GM18508 (cell line): Measurements from ENCODE around the gene HMCN1.

ENCODE experiments used
- ATAC-seq: cut with Tn5 transposase; IDR thresholded peaks from one replicate; pipeline ENCODE4 v1.9.1; 2021; ENCODE audit warnings: moderate number of reproducible peaks; ENCODE audit not compliant: insufficient read depth, unreplicated experiment

Gene HMCN1

DNA sequence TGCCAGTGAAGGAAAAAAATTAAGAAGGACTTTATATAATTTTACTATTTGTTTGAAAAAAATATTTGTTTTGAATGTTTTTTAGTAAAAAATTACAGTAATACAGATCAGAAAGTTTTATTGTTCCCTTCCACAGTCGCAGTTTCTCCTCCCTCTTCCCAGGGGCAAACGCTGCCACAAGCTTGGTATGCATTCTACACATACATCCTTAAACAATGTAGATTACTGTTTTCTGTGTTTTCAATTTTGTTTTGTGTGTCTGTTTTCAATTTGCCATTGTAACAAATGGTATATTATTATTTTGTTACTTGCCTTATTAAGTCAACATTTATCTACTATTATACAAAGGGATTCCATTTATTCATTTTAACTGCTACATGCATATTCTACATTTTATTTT lies 257.1 kb downstream of the HMCN1 start:
- ATAC-seq: no peak

DNA sequence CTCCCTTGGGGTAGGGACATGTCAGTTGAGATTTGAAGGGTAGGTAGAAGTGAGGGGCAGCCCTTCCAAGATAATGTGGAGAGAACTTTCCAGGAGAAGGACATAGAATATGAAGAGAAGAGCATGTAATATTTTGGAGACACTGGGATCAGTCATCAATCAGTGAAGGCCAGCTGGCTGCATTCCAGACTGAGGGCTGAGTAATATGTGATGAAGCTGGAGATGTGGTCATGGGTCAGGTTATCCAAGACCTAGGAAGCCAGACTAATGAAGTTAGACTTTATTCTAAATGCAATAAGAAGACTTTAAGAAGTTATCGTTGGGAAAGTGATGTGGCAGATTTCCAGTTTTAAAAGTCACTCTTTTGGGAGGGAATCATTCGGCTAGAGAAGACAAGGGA lies 262.0 kb downstream of the HMCN1 start:
- ATAC-seq: no peak

DNA sequence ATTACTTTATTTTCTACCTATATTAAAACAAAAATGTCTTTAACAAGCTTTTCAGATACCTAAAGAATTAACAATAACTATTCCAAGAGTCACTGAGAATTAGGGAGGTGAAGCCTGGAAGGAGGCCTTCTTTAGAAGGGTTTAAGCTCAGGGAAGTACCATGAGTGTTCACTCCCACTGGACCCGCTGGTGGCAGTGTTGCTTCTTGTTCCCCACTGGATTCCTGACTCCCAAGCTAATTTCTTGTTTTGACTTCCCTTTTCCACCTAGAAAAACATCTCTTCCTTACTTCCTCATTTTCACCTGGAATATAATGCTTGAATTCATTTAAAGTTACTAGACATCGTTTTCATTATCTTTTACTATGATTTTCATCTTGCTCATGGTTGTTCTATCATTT lies 264.2 kb downstream of the HMCN1 start:
- ATAC-seq: no peak

DNA sequence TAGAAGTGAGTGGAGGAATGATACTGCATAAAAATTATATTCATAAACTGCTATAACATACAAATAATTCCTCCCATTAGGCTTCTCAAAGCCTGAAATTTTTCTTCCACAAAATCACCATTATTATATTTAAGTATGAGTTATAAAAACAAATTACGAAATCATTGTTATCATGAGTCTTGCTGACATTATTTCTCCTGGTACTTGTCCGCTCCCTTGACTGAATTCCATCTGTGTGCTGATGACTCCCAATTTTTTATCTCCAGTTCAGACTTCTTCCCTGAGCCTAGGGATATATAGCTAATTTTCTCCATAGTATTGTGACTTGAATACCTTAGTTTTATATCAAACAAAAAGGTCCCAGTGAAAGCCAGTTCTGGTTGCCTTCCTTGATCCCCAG lies 268.2 kb downstream of the HMCN1 start:
- ATAC-seq: no peak

DNA sequence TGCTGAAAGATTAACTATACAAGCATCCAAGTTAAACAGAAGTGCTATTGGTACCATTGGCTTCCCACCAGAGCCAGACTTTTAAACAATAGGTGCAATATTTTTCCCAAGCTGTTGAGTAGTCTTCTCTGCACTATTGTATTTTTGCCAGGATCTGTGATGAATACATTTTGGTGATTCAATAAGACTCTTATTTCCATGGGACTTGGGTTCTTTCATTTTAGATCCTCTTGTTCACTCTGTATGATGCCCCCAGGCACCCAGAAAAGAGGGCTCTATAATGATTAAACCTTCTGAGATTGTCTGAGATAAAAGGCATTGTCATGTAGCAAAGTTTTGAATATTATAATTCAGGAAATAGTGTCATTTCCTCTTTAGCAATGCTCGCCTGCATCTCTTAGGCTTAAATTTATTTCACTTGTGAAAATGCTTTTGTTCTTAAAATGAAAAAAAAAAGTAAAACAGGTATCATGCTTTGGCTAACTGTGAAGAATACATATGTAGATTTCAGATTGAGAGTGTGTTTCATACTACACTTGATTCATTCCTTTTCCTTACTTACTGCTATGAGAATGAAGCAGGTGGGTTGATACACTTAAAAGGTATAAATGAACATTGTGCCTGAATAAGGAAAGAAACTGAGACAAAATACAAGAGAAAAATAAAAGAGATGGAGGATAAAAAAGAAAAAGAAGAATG lies 275.0 kb downstream of the HMCN1 start:
- ATAC-seq: no peak

DNA sequence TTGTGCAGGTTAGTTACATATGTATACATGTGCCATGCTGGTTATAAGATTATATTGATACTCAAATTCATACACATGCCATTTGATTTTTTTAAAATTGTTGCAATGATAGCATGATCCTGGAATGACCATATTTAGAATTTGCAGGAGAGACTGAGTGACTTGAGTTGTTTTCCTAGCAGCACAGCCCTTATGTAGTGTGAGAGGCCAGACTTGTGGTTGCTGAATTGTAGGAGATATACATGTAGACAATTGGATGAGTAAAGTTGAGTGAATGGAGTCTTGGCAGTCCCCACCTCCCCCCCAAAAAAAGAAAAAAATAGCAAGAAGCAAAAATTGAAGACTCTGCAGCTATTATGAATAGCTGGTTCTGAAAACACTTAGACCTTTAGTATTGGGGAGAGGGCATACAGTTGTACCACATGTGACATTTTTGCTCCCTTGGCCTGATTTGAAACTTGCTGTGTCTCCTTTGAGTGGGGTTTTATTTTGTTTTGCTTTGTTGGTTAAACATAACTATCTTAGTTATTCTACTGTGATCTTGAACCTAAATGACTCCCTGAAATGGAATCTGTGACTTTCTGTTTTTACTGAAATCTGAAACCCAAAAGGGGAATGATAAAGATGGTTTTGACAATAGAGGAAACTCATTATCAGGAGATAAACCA lies 280.3 kb downstream of the HMCN1 start:
- no peak for ATAC-seq

DNA sequence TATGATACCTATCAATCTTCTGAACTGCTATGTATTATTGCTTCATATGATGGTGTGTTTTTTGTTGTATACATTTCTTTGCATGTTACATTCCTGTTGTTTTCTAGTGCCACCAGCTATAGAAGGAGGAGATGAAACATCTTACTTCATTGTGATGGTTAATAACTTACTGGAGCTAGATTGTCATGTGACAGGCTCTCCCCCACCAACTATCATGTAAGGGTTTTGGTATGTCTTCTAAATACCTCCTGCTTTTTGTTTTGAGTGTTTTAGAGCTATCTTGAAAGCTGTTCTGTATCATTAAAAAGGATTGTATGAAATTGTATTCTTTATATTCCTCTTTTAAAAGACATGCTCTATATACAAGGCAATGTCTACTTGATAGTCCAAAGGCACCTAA lies 282.7 kb downstream of the HMCN1 start:
- no peak for ATAC-seq

DNA sequence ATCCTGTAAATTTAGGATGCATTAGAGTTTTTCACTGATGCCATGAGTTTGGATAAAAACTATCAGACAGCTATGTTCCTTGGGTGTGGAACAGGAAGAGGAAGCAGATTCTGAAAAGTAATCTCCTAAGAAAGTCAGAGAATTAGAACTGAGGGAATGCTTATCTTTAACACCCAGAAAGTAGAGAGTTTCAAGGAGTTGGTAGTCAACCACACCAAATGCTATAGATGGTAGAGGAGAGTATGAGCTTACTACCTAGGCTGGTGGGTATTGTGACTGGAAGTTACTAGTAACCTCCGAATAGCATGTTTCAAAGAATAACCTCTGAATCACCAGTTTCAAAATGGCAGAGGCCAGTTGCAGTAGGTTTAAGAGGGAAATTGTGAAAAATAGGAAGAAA lies 288.0 kb downstream of the HMCN1 start:
- ATAC-seq: no peak

DNA sequence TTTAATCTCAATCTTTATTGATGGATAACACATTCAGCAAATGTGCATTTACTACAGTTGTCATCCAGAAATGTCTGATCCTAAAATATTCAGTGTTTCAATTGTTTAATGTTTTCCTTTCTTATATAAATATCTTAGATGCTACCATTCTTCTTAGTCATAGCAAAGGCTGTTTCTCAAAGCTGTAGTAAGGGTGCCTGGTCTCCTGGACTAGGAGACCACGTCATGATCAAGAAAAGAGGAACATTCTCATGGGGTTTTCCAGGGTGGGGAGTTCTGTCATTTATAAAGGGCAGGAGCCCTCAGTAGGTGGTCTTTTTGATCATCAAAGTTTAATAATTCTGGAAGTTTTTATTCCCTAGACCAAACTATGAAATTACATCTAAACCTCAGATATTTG lies 292.8 kb downstream of the HMCN1 start:
- ATAC-seq: no peak

DNA sequence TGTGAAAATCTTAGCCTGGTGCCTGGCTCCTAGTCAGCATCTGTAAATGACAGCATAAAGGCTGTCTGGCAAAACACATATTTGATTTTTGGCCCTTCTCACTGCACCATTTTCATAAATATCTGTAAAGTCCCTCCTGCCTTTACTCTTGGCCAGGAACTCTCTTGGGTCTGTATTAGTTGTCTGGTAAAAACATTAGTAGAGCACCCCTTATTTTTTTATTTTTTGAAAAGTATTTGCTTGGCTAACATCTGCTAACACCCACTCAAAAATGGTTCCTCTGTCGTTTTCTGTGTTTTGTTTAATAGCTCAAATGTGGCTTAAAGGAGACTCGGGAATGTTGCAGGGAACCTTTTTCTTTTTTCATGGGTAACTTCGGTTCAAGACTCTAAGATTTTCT lies 293.4 kb downstream of the HMCN1 start:
- no peak for ATAC-seq

DNA sequence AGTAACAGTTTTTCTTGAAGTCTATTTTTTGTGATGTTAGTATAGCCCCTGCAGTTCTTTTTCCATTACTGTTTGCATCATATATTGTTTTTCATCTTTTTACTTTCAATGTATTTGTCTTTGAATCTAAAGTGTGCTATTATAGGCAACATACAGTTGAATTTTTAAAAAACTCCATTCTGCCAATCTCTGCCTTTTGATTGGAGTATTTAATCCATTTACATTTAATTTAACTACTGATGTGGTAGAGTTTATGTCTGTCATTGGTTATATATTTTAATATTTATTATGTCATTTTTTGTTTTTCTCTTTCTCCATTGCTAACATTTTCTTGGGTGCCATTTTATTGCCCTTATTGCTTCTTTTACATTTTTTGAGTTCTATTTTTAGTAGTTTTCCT lies 296.3 kb downstream of the HMCN1 start:
- ATAC-seq: no peak

DNA sequence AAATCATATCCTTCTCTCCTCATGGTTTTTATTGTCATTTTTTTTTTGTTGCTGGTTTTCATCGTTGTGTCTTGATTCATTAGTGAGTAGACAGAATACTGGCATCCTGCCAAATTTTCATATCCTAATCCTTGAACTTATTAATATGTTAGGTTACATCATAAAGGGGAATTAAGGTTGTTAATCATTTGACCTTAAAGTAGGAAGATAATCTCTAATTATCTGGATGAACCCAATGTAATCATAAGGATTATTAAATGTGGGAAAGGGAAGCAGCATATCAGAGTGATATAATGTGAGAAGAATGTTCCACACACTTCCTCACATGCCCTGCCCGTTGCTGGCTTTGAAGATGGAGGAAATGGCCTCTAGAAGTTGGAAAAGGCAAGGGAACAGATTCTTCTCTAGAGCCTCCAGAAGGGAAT lies 299.7 kb downstream of the HMCN1 start:
- no peak for ATAC-seq

DNA sequence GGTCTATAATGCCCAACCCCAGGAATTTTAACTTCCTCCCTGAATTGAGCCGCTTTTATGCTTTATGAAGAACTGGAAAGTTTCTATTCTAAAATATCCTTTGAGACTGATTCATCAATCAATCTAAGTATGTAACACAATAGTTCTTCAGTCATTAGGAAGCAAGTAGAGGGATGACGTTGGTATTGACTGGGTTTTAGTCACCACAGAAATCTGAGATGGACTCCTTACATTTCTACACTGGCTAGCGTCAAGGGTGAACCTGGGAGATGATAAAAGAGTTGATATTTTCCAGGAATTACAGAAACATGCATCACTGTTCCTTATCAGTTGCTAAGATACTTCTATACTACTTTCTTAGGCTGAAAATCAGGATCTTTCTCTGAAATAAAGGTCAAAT lies 308.0 kb downstream of the HMCN1 start:
- ATAC-seq: no peak

DNA sequence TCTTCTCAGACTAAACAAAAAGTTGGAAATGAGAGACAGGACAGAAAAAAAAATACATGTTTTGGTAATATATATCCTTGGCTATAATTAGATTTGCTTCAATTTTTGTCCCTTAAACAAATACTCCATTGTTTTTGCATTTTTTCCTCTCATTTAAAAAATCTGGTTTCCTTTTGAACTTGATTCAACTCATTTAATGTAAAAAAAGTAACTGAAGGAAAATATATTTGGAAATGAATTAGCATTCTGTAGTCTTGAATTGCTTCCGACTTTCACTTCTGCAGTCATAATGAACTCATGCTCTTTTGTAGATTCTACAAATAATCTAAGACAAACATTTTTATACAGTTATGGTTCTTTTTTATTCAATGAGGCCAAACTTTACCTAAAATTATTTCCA lies 309.1 kb downstream of the HMCN1 start:
- ATAC-seq: no peak

DNA sequence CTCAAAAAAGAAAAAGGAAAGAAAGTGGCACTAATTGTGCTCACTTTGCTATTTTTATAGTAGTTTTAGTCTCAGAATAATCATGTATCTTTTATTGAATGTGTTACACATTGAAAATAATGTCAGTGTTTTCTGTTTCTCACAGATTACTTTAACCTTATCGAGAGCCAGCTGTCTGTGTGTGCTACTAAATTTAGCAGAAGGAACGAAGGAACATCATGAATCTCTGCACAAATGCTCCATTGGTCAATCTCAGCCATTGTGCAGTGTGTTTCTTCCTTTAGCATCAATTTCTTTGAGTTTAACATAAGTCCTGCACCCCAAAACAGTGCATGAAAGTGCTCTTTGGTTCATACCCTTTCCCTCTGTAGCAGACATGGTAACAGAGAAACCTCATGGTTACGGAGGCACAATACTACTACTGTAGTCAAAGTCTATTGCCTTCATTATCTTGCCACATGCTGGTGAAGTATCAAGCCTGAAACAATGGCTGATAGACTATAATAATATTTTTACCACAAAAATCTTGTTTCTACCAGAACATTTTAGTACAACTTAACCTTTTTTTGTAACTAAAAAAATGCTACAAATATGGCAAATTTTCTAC lies 310.0 kb downstream of the HMCN1 start:
- no peak for ATAC-seq

DNA sequence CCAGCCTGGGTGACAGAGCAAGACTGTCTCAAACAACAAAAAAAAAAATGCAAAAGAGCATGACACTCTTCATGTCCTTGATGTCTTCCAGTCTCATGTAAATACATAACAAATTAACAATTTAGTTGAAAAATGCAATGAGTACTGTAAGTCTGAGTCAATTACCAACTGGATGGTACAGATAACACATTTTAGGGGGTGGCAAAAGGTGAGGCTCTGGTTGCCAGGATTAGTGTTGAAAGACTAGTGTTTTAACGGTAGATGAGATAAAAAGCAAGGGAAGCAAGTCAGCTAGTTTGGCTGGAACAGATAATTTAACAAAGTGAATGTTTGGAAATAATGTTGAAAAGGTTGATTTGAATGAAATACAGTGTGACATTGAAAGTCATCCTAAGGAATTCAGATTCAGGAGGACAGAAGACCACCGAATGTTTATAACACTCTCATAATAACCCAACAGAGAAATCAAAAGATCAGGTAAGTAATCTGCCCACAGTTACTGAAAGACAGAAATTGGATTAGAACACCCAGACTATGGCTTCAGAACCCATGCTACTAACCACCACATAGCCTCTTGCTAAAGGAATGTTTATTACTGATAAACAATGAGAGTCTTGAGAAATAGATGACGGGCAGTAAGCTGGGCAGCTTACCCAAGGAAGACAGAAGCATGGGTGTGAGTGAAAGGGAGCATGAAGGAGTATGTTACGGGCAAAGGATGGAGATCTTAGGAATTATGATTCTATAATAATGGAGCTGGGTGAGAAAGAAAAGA lies 312.4 kb downstream of the HMCN1 start:
- ATAC-seq: no peak

DNA sequence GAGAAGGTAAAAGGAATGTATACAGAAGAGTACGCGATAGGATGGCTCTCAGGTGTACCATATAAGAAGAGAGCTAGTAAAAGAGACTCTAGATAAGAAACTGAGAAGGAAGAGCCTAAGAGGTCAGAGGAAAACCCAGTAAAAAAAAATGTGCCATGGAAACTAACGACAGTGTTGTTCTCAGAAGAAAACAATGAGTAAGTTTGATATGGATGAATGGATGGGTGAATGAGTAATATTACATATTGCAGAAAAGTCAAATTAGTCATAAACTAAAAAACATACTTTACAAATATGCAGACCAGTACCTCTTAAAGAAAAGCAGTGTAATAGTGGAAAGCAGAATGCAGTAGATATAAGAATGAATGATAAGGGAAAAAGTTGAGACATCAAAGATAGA lies 316.2 kb downstream of the HMCN1 start:
- no peak for ATAC-seq

DNA sequence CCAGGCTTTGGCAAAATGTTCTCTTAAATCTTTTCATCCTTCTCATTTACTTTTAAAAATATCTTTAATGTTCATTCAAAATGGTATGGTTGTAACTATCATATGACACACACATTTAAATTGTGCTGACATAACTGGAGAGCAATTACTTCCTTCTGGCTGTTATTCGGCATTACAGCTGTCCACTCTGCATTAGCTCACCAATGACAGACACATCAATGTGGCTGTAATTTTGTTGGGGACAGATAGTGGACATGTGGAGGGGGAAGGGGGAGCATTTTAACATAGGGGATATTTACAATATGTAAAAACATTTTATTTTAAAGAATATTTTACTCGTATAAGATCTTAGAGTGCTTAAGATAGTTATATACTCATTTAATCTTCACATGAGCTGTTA lies 319.8 kb downstream of the HMCN1 start:
- no peak for ATAC-seq

DNA sequence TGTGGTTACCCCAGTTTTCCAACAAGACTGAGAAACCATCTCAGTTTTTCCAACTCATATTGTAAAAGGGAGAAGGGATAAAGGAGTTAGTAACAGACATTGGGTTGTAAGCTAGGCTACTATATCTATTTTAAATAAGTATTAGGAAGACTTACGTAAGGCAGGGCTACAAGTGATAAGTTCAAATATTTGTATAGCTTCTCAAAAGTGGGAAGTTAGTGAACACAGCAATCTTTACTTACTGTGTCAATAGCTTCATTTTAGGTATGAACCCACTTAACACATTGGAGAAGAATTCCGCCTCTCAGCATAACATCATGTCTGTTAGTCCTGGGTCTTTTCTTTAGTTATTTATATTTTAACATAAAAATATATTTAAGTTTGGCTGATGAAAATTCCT lies 320.7 kb downstream of the HMCN1 start:
- no peak for ATAC-seq

DNA sequence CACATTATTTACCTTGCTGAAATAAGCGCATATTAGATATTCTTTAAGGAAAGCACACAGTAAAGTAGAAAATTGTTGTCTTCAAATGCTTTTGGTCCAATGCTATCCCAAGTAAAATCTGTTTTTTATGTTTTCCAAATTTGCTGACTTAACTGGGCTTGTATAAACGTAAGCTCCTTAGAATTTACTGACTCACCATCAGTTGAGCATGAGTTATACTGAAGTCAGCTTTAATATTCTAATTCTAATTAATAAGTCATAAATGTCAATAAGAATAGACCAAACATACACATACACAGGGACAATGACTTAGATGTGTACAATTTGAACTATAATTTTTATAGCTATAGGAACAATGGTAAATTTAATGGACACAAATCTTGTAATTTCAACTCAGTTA lies 321.7 kb downstream of the HMCN1 start:
- no peak for ATAC-seq

DNA sequence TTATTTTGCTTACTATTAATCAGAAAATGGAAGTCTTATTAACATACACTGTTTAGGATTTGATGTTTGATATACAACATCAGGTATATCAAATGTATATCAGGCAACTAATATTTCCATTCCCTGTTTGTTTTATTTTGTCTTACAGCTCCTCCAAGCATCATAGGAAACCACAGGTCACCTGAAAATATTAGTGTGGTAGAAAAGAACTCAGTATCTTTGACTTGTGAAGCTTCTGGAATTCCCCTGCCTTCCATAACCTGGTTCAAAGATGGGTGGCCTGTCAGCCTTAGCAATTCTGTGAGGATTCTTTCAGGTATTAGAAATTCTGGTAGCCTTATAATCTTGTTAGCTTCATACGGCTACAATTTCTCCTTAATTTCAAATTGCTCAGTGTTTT lies 322.9 kb downstream of the HMCN1 start:
- no peak for ATAC-seq
